SU-DHL-6 (cell line): Measurements from ENCODE around the gene PLCXD1.

Experiments used
- H2AFZ ChIP-seq: fragments of 200-600 bp; sonication (generic); 2 replicates; pipeline ENCODE4 v1.6.1; 2014; ENCODE audit warnings: low read depth, mild to moderate bottlenecking, moderate library complexity, mixed read lengths, antibody characterized with exemption, low read length; ENCODE audit not compliant: severe bottlenecking
- H3F3A ChIP-seq: fragments of 200-600 bp; shearing (Covaris generic); 2 replicates; pipeline ENCODE4 v1.6.0; 2016; ENCODE audit warnings: antibody characterized with exemption, mild to moderate bottlenecking; ENCODE audit not compliant: insufficient read depth
- H3K27ac ChIP-seq: fragments of 200-600 bp; sonication (generic); 2 replicates; pipeline ENCODE4 v1.5.1; 2016; ENCODE audit warnings: low read depth, mild to moderate bottlenecking, low read length, moderate library complexity, mixed read lengths
- H3K27me3 ChIP-seq: fragments of 200-600 bp; sonication (generic), shearing (Covaris generic); 2 replicates; pipeline ENCODE4 v1.6.0; 2014; ENCODE audit warnings: mild to moderate bottlenecking, low read length
- H3K36me3 ChIP-seq: fragments of 200-600 bp; sonication (generic); 2 replicates; pipeline ENCODE4 v1.6.1; 2014; ENCODE audit warnings: mild to moderate bottlenecking, low read length, mixed read lengths
- H3K4me2 ChIP-seq: fragments of 300-600, 200-600 bp; shearing (Covaris generic), sonication (generic); 2 replicates; pipeline ENCODE4 v1.6.0; 2014; ENCODE audit warnings: low read length, low read depth, mild to moderate bottlenecking; ENCODE audit not compliant: poor library complexity, severe bottlenecking
- H3K4me3 ChIP-seq: fragments of 200-600 bp; sonication (generic); 2 replicates; pipeline ENCODE4 v1.5.1; 2014; ENCODE audit warnings: antibody characterized with exemption, low read length, mild to moderate bottlenecking, mixed read lengths; ENCODE audit not compliant: insufficient read depth, poor library complexity, severe bottlenecking
- H3K79me2 ChIP-seq: fragments of 200-600 bp; sonication (generic); 2 replicates; pipeline ENCODE4 v1.6.1; 2014; ENCODE audit warnings: mild to moderate bottlenecking, low read length, moderate library complexity; ENCODE audit not compliant: insufficient read depth
- H3K9ac ChIP-seq: fragments of 200-600 bp; sonication (generic); 2 replicates; pipeline ENCODE4 v1.7.0; 2014; ENCODE audit warnings: mild to moderate bottlenecking, low read length
- H3K9me2 ChIP-seq: fragments of 200-600 bp; sonication (generic); replicated peaks from 2 replicates; pipeline ENCODE4 v1.6.1; 2014; ENCODE audit warnings: low read length; ENCODE audit not compliant: insufficient read depth
- H3K9me3 ChIP-seq: fragments of 200-600 bp; sonication (generic); 2 replicates; pipeline ENCODE4 v1.6.1; 2014; ENCODE audit warnings: low read length, mixed read lengths; ENCODE audit not compliant: insufficient read depth
- H4K20me1 ChIP-seq: fragments of 200-600 bp; sonication (generic); 2 replicates; pipeline ENCODE4 v1.6.1; 2014; ENCODE audit warnings: low read depth, mild to moderate bottlenecking, antibody characterized with exemption, low read length, moderate library complexity, mixed read lengths
- CTCF ChIP-seq: fragments of 200-600 bp; sonication (generic); IDR thresholded peaks from one replicate; pipeline ENCODE4 v1.5.1; 2017; ENCODE audit warnings: antibody characterized with exemption, mild to moderate bottlenecking, low read length, moderate library complexity; ENCODE audit not compliant: insufficient read depth, poor library complexity, severe bottlenecking
- EZH2phosphoT487 ChIP-seq: fragments of 200-600 bp; sonication (generic), shearing (Covaris generic); conservative IDR thresholded peaks from 2 replicates; pipeline ENCODE4 v1.6.1; 2018; ENCODE audit warnings: mild to moderate bottlenecking, antibody characterized with exemption, low read length, moderate library complexity, mixed read lengths

PLCXD1 gene

GRCh38 chrX:314049-314448, 32.9 kb downstream of the PLCXD1 start:
- H3K27ac ChIP-seq = no peak overlapping the region
- no peak for TF ChIP-seq EZH2phosphoT487
- TF ChIP-seq CTCF = no peak

GRCh38 chrX:314781-315595, 33.8 kb downstream of the PLCXD1 start:
- H3K27me3 ChIP-seq = no peaks in the 10 kb centered on the region
- H3K9me2 ChIP-seq = no peaks in the 10 kb centered on the region
- TF ChIP-seq EZH2phosphoT487 (no peak), CTCF (no peak)
- H3K36me3 ChIP-seq = no peaks in the 10 kb centered on the region
- H3K27ac ChIP-seq = no peak overlapping the region
- no peaks in the 10 kb centered on the region for H3K9me3 ChIP-seq
- H4K20me1 ChIP-seq = no peaks in the 10 kb centered on the region
- H3K4me3 ChIP-seq = no peak overlapping the region
- H3K79me2 ChIP-seq = no peaks in the 10 kb centered on the region
- no peak overlapping the region for H3K4me2 ChIP-seq
- no peaks in the 10 kb centered on the region for H3F3A ChIP-seq
- H2AFZ ChIP-seq = no peak overlapping the region
- H3K9ac ChIP-seq = no peak overlapping the region

More at GRCh38 chrX:314049-314448, 32.9 kb downstream of the PLCXD1 start:
- Histone ChIP-seq H3K9me3 (no peaks in the 10 kb centered on the region), H3K79me2 (no peaks in the 10 kb centered on the region), H3K4me3 (no peak overlapping the region), H3K9ac (no peak overlapping the region), H3K9me2 (no peaks in the 10 kb centered on the region), H3F3A (no peaks in the 10 kb centered on the region), H3K27me3 (no peaks in the 10 kb centered on the region), H3K36me3 (no peaks in the 10 kb centered on the region), H4K20me1 (no peaks in the 10 kb centered on the region), H3K4me2 (no peak overlapping the region), H2AFZ (no peak overlapping the region)

GRCh38 chrX:316351-317325, 35.5 kb downstream of the PLCXD1 start:
- Histone ChIP-seq H3K4me2 (no peak overlapping the region), H3K9me3 (no peaks in the 10 kb centered on the region), H3F3A (no peaks in the 10 kb centered on the region), H3K36me3 (no peaks in the 10 kb centered on the region), H3K4me3 (no peak overlapping the region), H3K27ac (no peak overlapping the region), H4K20me1 (no peaks in the 10 kb centered on the region), H3K27me3 (no peaks in the 10 kb centered on the region), H2AFZ (no peak overlapping the region), H3K9ac (no peak overlapping the region), H3K79me2 (no peaks in the 10 kb centered on the region), H3K9me2 (no peaks in the 10 kb centered on the region)
- TF ChIP-seq EZH2phosphoT487 = no peak
- no peak for TF ChIP-seq CTCF
